GM12873 (cell line): Measurements from ENCODE around the gene TFG.

Experiments
- TF ChIP-seq, protein P1 (sequence below): IDR thresholded peaks from 2 replicates; pipeline ENCODE4 v1.5.1; 2012; ENCODE audit warnings: low read depth, mild to moderate bottlenecking, moderate library complexity, low read length, control low read depth; ENCODE audit not compliant: insufficient read depth; ENCODE audit errors: missing control alignments

Gene TFG

DNA sequence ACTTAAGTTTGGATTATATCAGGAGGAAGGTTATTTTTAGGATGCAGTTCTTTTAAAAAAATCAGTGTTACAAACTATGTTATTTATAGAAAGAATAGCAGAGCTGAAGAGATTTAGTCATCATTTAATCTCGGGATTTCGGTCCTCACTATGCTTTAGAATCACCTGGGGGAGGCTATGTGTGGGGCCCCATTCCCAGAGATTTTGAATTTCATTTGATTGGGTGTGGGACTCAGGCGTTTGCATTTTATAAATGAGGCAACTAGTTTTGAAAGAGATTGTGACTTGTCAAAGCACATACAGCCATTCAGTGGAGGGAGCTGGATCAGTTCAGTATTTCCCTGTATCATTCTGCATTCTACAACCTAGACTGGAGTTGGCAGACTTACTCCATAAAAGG, 36.8 kb downstream of the TFG start:
- TF ChIP-seq, protein P1, sequence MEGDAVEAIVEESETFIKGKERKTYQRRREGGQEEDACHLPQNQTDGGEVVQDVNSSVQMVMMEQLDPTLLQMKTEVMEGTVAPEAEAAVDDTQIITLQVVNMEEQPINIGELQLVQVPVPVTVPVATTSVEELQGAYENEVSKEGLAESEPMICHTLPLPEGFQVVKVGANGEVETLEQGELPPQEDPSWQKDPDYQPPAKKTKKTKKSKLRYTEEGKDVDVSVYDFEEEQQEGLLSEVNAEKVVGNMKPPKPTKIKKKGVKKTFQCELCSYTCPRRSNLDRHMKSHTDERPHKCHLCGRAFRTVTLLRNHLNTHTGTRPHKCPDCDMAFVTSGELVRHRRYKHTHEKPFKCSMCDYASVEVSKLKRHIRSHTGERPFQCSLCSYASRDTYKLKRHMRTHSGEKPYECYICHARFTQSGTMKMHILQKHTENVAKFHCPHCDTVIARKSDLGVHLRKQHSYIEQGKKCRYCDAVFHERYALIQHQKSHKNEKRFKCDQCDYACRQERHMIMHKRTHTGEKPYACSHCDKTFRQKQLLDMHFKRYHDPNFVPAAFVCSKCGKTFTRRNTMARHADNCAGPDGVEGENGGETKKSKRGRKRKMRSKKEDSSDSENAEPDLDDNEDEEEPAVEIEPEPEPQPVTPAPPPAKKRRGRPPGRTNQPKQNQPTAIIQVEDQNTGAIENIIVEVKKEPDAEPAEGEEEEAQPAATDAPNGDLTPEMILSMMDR, result no peak

DNA sequence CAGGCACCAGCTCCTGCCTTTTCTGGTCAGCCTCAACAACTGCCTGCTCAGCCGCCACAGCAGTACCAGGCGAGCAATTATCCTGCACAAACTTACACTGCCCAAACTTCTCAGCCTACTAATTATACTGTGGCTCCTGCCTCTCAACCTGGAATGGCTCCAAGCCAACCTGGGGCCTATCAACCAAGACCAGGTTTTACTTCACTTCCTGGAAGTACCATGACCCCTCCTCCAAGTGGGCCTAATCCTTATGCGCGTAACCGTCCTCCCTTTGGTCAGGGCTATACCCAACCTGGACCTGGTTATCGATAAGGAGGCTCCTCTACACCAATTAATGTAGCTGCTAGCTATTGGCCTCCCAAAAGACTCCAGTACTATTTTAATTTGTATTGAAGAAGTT, 38.9 kb downstream of the TFG start:
- TF ChIP-seq, protein P1, result no peak

DNA sequence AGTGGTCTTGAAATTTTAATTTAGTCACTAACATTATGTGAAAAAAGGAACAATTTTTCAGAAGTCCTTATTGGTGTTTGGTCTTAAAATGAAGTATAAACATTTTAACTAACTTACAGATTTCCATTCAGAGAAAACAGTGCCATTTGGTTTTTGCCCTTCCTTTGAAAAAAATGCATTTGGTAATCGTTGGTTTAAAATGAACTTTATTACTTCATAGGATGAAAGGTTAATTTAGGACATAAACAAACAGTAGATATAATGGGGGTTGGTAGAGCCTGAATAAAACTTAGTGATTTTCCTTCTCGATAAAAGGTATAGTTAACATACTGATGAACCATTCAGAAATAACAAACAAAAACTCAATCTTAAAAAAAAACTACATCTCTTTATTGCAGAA, 39.7 kb downstream of the TFG start:
- TF ChIP-seq, protein P1, result no peak

DNA sequence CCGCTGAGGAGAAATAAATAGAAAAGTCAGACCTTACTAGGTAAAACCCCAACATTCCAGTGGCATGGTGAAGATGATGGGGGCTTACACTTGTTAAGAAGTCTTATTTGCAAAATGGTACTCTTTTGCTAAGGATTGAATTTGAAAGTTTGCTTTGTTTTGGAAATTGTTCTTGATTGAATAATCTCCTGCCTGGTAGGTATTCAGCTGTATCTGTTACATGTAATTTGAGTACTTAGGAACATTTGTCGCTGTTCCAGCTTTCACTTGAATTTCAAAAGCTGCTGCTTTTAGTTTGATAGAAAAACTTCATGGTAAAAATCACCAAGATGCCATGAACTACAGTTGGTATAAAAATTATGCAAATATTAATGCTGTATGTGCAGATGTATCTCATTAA, 44.6 kb downstream of the TFG start:
- TF ChIP-seq, protein P1, result no peak

DNA sequence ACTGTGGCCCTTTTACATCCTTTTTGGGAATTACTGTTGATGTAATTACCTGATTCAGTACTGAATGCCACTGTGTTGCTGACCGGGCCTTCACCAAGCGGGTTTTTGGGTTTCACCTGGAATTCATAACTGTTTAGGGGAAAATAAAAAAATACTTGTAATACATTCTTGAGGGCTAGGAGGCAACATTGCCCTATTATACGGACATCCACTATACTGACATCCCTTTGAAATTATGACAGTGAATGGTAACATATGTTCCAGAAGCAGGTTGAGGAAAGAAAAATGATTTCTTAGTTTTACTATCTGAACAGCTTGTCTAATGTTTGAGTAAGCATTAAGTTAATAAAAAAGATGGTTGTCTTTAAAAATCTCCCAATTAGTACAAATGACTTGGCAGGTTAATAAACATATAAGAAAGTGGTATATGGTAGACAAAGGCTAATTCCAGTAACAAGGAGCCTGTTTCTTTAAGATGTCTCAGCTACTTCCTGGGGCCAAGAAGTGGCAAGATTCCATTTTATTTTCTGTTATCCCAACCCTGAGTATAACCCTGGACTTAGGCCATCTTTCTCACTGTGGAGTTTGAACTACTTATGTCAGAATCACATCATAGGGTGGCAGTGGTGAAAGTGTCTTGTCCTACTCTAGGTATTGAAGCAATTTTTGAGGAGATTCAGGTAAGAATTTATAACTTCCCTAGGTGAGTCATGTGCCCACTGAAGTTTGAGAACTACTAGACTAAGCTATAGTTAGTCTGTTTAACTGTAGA, 45.5 kb downstream of the TFG start:
- TF ChIP-seq, protein P1, result no peak

DNA sequence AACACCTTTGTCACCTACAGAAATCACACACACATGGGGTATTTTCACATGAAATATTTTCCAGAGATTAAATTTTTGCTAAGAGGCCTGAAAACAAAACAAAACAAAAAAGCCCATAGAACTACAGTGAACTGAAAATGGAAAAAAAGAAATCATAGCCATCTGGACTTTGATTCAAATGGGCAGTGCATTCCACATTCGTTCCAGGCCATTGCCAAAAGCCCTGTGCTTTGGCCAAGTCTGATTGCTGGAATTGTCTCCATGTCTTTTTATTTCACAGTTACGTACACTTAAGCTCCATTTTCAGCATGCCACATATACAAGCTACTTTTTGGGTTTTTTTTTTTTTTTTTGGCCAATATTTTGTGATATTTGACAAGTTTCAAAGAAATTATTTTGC, 47.1 kb downstream of the TFG start:
- TF ChIP-seq, protein P1, result no peak

DNA sequence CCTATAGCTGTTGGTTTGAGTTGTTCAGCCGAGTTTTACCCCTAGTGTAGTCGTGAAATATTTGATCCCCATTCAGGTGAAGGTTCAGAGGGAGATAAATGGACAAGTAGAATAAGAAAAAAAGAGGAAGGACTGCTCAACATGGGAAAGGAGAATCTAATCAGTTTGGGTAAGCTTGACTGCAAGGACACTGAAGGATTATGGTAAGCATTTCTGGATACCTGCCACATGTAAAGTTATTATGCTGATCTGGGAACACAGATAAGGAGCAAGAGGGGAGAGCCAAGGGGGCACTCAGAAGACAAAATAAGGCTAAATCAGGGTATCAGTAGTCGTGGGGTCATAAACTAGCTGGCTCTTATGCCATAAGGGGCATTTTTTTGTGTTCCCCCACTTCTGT, 49.9 kb downstream of the TFG start:
- TF ChIP-seq, protein P1, result no peak
